Activated CD4-positive, alpha-beta T cell treated with anti-CD3 and anti-CD28 coated beads, Interleukin-2, amount 50 U/mL, for 1 hour (primary cell): ENCODE measurements around the gene IL3RA.
"Not testable (repeated sequence)": the region's sequence is repeated elsewhere in the genome, so short reads cannot be mapped to it uniquely, and the experiment has no call there.

Source experiments
- DNase-seq: peaks from one replicate; pipeline ENCODE4 v3.0.0-alpha.2; 2020

The IL3RA gene

DNA sequence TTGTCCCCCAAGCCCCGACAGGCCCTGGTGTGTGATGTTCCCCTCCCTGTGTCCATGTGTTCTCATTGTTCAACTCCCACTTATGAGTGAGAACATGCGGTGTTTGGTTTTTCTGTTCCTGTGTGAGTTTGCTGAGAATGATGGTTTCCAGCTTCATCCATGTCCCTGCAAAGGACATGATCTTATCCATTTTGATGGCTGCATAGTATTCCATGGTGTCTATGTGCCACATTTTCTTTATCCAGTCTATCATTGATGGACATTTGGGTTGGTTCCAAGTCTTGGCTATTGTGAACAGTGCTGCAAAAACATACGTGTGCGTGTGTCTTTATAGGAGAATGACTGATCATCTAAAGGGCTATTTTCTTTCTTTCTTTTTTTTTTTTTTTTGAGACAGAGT lies 4.2 kb upstream of the IL3RA start:
- not testable (repeated sequence) for DNase-seq

DNA sequence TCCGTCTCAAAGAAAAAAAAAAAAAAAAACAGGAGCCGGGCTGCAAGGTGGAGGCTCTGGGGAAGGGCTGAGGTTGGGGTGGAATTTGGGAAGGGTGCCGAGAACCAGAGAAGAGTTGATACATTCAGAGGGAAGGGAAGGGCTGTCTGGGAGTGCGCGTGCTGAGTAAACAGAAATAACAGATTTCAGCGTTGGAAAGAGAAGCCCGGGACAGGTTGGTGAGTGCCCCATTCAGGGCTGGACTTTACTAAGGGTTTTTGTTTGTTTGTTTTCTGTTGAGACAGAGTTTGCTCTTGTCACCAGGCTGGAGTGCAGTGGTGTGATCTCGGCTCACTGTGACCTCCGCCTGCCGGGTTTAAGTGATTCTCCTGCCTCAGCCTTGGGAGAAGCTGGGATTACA lies 1.7 kb upstream of the IL3RA start:
- DNase-seq, result no peak

DNA sequence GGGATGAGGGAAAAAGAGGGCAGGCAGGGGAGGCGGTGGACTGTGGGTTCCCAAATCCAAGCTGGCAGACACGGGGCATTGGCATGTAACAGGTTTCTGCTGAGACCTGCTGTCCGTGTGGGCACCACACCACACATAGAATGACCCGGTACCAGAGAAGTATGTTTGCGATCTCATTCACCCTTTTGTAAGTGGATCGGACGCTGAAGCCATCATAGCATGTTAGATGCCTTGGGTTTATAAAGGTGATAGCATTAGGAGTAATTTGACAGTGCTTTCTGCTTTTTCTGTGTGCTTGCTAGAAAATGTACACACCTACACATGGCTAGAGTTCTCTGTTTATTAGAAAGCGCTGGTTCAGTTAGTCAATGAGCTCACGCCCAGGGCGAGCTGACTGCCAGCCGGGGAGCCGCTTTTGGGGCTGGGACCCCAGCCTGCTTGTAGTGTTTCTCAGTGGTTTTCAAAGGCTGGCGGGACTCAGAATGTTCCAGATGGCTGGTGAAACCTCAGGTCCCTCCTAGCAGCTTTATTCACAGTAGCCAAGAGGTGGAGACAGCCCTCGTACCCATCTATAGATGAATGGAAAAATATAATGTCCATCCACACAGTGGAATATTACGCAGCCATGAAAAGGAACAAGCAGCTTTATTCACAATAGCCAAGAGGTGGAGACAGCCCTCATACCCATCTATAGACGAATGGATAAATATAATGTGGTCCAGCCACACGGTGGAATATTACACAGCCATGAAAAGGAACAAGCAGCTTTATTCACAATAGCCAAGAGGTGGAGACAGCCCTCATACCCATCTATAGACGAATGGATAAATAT lies 579 bp downstream of the IL3RA start:
- no peak for DNase-seq

DNA sequence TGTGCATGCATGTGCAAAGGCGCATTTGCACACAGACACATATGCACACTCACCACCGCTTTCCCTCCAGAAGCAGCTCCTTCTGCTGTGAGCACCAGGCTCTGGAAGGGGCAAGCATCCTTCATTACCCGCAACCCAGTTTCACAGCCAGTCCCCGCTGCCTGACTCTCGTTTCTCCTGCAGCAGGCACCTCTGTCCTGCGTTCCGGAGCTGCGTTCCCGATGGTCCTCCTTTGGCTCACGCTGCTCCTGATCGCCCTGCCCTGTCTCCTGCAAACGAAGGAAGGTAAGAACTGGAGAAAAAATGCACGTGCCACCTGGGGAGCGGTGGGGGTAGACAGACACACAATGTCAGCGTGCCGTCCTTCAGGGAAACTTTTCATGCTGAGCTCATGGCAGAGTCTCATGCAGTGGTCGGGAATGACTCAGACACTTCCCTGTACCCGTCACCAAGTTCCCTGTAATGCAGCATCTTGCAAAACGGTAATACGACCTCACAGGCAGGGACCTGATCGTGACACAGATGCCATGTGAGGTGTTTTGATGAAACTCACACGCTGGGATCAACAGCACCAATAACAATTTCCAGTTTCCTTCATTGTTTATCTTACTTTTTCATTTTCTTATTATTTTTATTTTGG lies 5.1 kb downstream of the IL3RA start:
- DNase-seq, result no peak

DNA sequence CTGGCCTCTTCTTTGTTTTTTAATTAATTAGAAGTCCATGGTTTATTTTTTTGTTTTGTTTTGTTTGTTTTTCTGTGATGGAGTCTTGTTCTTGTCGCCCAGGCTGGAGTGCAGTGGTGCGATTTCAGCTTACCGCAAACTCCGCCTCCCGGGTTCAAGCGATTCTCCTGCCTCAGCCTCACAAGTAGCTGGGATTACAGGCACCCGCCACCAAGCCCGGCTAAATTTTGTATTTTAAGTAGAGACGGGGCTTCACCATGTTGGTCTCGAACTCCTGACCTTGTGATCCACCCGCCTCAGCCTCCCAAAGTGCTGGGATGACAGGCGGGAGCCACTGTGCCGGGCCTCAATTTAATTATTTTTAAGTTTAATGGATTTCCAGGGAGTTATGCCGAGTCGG lies 13.0 kb downstream of the IL3RA start:
- not testable (repeated sequence) for DNase-seq

DNA sequence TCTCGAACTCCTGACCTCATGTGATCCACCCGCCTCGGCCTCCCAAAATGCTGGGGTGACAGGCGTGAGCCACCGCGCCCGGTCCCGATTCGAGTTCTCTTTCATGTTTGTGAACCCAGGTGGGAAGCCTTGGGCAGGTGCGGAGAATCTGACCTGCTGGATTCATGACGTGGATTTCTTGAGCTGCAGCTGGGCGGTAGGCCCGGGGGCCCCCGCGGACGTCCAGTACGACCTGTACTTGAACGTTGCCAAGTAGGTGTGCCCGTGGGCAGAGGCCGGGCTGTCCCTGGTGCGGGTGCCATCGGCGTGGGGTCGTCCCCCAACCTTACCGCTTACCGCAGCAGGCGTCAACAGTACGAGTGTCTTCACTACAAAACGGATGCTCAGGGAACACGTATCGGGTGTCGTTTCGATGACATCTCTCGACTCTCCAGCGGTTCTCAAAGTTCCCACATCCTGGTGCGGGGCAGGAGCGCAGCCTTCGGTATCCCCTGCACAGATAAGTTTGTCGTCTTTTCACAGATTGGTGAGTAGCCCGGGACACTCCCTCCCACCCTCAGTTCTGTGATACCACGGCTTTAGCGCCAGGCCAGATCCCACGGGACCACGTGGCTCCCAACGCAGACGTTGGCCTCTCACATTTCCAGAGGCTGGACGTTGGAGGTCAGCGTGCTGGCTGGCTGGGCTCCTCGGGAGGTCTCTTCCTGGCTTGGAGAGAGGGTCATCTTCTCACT lies 15.6 kb downstream of the IL3RA start:
- DNase-seq, result no peak

DNA sequence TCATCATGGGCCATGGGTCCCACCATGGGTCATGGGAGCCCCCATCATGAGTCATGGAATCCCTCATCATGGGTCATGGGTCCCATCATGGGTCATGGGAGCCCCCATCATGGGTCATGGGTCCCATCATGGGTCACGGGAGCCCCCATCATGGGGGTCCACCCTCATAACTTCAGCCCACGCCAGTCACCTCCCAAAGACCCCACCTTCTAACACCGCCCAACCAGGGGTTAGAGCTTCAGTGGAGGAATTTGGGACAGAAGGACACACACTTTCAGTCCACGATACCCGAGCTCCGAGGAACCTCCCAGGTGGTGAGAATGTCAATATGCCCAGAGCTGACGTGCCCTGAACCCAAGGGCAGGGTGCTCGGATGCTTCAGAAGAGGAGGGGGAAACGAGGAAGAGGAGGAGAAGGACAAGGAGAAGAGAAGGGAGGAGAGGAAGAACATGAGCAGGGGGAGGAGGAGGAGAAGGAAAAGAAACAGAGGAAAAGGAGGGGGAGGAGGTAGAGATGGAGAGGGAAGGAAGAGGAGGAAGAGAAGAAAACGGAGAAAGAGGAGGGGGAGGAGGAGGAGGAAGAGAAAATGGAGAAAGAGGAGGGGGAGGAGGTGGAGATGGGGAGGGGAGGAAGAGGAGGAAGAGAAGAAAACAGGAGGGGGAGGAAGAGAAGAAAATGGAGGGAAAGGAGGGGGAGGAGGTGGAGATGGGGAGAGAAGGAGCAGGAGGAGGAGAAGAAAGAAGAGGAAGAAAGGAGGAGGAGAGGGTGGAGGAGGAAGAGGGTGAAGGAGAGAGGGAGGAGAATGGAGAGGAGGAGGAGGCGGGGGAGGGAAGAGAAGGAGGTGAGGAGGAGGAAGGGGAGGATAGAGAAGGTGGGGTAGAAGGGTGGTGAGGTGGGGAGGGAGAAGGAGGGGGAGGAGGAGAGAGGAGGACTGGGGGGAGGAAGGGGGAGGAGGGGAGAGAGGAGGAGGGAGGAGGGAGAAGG lies 17.7 kb downstream of the IL3RA start:
- no peak for DNase-seq

DNA sequence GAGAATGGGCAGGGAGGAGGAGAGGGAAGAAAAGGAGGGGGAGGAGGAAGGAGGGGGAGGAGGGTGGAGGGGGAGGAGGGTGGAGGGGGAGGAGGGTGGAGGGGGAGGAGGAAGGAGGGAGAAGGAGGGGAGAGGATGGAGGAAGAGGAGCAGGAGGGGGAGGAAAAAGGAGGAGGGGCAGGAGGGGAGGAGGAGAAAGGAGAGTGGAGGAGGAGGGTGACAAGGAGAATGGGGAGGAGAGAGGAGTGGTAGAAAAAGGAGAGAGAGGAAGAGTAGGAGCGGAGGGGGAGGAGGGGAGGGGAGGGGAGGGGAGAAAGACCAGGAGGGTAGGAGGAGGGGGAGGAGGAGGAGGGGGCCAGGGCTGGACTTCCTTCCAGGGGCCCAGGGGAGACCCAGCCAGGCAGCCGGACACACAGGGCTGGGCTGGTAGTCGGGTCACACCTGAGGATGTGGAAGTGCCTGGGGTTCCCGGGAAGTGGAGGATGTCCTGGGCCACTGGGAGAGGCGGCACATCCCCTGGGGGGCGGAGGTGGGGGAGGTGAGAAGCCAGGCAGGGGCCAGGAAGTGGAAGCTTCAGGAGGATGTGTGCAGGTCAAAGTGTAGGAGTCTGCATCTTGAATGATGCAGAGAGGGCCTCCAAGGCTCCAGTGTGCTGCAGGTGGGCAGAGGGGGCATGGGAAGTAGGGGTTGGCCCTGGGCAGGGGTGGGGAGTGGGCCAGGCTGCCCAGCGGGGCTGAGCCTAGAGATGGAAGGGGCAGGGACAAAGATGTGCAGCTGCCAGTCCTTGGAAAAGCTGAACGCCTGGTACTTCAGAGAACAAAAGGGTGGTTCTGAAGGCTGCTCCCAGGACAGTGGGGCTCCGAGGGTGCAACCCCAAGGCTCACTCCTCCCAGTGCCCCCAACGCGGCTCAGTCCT lies 18.8 kb downstream of the IL3RA start:
- DNase-seq, result no peak

DNA sequence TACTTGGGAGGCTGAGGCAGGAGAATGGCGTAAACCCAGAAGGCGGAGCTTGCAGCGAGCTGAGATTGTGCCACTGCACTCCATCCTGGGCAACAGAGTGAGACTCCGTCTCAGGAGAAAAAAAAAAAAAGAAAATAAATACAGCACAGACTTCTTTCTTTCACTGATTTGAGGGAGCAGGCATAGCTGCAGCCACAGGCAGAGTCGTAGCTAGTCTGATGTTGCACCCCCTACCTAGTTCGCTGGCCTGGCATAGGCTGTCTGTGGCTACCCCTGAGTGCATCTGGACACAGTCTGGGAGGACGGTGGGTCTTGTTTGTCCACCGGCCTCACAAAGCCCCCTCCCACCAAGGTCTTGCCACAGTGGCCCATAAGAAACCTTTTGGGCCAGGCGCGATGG lies 21.4 kb downstream of the IL3RA start:
- DNase-seq, result no peak

DNA sequence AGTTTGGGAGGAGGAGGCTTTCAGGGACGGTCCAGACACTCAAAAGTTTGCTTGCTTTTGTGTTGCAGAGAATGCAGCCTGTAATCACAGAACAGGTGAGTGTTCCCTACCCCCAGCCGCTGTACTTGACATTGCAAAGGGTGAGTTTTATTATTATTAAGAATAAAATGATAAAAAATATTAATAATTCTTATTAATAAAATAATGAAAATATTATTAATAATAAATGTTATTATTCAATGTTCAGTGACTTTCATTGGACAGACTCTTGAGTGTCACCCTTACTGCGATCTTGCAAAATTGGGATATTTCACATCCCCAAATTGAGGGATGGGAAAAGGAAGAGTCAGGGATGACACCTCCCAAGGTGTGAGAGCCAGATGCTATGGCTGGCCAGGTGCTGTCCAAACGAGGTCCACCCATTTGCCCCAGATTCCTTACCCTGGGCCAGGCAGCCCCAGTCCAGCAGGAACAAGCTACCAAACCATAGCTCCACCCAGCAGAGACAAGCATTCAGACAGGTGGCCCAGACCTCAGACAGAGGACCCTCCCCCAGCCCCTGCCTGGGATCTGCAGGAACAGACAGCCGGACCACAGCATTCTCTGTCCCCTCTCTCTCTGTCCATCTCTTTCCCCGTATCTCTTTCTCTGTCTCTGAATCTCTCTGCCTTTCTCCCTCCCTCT lies 22.4 kb downstream of the IL3RA start:
- DNase-seq, result no peak

DNA sequence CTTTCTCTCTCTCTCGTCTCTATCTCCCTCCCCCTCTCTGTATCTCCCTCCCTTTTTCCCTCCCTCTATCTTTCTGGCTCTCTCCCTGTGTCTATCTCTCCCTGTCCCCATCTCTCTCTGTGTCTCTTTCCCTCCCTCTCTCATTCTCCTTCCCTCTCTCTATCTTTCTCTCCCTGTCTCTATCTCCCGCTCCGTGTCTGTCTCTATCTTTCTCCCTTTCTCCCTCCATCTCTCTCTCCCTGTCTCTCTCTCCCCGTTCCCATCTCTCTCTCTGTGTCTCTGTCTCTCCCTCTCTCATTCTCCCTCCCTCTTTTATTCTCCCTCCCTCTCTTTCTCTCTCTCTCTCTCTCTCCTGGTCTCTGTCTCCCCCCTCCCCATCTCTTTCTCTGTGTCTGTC lies 22.9 kb downstream of the IL3RA start:
- DNase-seq, result no peak

DNA sequence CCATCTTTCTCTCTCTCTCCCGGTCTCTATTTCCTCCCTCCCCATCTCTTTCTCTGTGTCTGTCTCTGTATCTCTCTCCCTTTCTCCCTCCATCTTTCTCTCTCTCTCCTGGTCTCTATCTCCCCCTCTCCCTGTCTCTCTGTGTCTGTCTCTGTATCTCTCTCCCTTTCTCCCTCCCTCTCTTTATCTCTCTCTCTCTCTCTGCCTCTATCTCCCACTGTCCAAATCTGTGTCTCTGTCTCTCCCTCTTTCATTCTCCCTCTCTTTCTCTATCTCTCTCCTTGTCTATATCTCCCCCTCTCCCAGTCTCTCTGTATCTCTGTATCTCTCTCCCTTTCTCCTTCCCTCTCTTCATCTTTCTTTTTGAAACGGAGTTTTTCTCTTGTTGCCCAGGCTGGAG lies 23.6 kb downstream of the IL3RA start:
- DNase-seq, result no peak

DNA sequence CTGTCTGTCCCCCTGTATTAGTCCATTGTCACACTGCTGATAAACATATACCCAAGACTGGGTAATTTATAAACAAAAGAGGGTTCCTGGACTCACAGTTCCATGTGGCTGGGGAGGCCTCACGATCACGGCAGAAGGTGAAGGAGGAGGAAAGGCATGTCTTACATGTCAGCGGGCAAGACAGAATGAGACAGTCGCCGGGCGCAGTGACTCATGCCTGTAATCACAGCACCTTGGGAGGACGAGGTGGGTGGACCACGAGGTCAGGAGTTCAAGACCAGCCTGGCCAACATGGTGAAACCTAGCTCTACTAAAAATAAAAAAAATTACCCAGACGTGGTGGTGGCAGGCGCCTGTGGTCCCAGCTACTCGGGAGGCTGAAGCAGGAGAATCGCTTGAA lies 24.7 kb downstream of the IL3RA start:
- no peak for DNase-seq

DNA sequence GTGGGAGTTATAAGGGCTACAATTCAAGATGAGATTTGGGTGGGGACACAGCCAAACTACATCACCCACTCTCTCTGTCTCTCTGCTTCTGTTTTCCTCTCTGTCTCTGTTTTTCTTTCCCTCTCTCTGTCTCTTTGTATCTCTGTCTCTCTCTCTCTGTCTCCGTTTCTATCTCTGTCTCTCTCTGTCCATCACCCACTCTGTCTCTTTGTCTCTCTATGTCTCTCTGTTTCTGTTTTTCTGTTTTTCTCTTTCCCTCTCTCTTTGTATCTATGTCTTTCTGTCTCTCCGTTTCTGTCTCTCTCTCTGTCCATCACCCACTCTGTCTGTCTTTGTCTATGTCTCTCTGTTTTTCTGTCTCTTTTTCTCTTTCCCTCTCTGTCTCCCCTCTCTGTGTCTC lies 25.3 kb downstream of the IL3RA start:
- no peak for DNase-seq

DNA sequence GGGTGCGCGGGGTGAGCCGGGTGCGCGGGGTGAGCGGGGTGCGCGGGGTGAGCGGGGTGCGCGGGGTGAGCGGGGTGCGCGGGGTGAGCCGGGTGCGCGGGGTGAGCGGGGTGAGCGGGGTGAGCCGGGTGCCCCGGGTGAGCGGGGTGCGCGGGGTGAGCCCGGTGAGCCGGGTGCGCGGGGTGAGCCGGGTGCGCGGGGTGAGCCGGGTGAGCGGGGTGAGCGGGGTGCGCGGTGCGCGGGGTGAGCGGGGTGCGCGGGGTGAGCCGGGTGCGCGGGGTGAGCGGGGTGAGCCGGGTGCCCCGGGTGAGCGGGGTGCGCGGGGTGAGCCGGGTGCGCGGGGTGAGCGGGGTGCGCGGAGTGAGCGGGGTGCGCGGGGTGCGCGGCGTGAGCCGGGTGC lies 29.8 kb downstream of the IL3RA start:
- DNase-seq, result not testable (repeated sequence)

DNA sequence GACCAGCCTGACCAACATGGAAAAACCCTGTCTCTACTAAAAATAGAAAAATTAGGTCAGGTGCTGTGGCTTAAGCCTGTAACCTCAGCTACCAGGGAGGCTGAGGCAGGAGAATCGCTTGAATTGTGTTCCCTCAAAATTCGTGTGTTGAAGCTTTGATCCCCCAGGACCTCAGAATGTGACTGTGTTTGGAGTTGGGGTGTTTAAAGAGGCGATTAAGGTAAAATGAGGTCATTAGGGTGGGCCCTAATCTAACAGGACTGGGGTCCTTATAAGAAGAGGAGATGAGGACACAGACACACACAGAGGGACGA lies 31.8 kb downstream of the IL3RA start:
- DNase-seq, result no peak

DNA sequence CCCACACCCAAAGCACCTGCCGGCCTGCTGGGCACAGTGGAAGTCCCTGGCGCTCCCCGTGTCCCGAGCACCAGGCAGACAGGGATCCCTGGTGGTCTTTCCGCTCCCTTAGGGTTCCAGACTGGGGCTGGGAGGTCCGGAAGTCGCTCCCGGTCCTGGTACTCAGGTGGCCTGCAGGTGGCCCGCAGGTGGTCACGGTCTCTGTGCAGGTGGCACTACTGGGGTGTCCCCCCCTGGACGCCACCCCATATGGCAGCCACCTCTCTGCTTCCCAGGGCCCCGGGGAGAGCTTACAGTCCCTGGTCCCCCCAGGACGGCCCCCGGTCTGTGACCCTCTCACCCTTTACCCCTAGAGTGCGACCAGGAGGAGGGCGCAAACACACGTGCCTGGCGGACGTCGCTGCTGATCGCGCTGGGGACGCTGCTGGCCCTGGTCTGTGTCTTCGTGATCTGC lies 41.7 kb downstream of the IL3RA start:
- DNase-seq, result no peak

DNA sequence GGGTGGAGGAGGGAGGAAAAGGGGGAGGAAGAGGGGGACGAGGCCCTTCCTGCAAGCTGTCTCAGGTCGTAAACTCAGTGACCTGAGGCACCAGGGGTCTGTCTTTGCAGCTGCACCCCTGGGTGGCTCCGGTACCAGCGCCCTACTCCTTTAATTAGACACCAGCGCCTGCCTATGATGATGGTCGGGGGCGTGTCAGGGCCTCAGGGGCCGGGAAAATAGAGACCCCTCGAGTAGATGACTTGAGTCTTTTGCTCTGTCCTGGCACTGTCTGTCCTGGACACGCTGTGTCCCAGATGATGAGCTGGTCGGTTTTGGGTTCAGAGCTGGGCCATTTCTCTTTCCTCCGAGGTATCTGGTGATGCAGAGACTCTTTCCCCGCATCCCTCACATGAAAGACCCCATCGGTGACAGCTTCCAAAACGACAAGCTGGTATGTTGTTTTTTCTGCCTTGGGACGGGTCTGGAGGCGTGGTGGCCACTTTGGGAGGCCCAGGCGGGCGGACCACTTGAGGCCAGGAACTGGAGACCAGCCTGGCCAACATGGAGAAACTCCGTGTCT lies 44.2 kb downstream of the IL3RA start:
- DNase-seq, result no peak

DNA sequence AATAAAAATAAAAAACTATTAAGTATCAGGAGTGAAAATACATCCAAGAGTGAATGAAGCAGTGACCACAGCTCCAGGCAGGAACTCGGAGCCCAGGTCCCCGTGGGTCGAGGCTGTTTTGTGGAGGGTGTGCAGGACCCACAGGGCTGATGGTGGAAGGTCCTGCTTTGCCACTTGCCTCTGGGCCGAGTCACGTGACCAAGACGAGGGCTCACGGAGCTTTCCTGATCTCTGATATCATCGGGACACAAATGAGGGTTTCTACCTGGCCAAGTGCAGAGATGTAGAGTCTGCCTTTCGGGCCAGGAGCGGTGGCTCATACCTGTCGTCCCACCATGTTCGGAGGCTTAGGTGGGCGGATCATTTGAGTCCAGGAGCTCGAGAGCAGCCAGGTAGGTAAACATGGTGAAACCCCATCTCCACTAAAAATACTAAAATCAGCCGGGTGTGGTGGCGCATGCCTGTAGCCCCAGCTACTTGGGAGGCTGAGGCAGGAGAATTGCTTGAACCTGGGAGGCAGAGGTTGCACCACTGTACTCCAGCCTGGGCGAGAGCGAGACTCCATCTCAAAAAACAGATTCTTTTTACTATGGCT lies 48.2 kb downstream of the IL3RA start:
- DNase-seq, result no peak
